Measurements from ENCODE around the gene HSD17B10.
"Not testable (repeated sequence)": the region's sequence is repeated elsewhere in the genome, so short reads cannot be mapped to it uniquely, and the experiment has no call there.

HSD17B10 gene

GRCh38 chrX:53435997-53436396 lies 1.8 kb upstream of the HSD17B10 start:
- DNase-seq = peak; percentile 1

- no peak for DNase-seq
These were observed 3.9 kb downstream of the HSD17B10 start for GRCh38 chrX:53430231-53430630.

- no peak for DNase-seq
These were observed 4.4 kb downstream of the HSD17B10 start for GRCh38 chrX:53429755-53430154.

GRCh38 chrX:53422861-53423306 lies 11.3 kb downstream of the HSD17B10 start, which contains the start of gene RIBC1:
Gene RIBC1, plus strand, starts transcription at chrX:53422873. Its CDS starts 3,404 bp downstream, at chrX:53426277.
- DNase-seq = no peak

- peak; percentile 62 for DNase-seq
These were observed 11.9 kb downstream of the HSD17B10 start, which contains the start of gene SMC1A for GRCh38 chrX:53422086-53422860. Gene SMC1A, minus strand, starts transcription at chrX:53422654. Its CDS starts 54 bp downstream, at chrX:53422600.

- DNase-seq = no peak
These were observed 12.4 kb downstream of the HSD17B10 start for GRCh38 chrX:53421772-53422085.

GRCh38 chrX:53421125-53421524 lies 13.0 kb downstream of the HSD17B10 start:
- no peak for DNase-seq

- DNase-seq = not testable (repeated sequence)
These were observed 13.8 kb downstream of the HSD17B10 start for GRCh38 chrX:53420351-53420750.

- no peak for DNase-seq
These were observed 21.7 kb downstream of the HSD17B10 start for GRCh38 chrX:53412446-53412845.

- no peak for DNase-seq
These were observed 30.6 kb downstream of the HSD17B10 start for GRCh38 chrX:53403535-53403934.

- DNase-seq = no peak
These were observed 36.0 kb downstream of the HSD17B10 start for GRCh38 chrX:53398216-53398615.

- no peak for DNase-seq
These were observed 38.4 kb downstream of the HSD17B10 start for GRCh38 chrX:53395605-53396298.

GRCh38 chrX:53383376-53384076 lies 50.6 kb downstream of the HSD17B10 start:
- DNase-seq = no peak

Measured in NCI-H187 treated with DMSO at 0.1 percent for 48 hours (cell line).